CD4-positive, alpha-beta T cell (primary cell): ENCODE measurements around the gene BMF. TPM values are rescaled to one million over a fixed set of nuclear protein-coding genes. Genes with fewer than 3 reads are reported as not detected.
"Not testable (repeated sequence)": the region's sequence is repeated elsewhere in the genome, so short reads cannot be mapped to it uniquely, and the experiment has no call there.

ENCODE experiments used
- ATAC-seq: fragments of 200-7000 bp; cut with Tn5 transposase; one replicate; pipeline ENCODE4 v1.10.0; 2022; ENCODE audit warnings: mild to moderate bottlenecking; ENCODE audit not compliant: poor library complexity
- CTCF ChIA-PET: fragments of 350-600 bp; sonication (Branson Sonifier 250); formaldehyde crosslinking; loops from one replicate; lab custom pipeline; 2021; ENCODE audit warnings: antibody characterized with exemption, inconsistent platforms; lab: Charles Lee
- POLR2A ChIA-PET: fragments of 350-600 bp; sonication (Branson Sonifier 250); formaldehyde crosslinking; loops from one replicate; lab custom pipeline; 2021; ENCODE audit warnings: antibody characterized with exemption, inconsistent platforms; lab: Charles Lee
- DNase-seq, 14 experiments: peaks; one replicate each; pipeline ENCODE4 v3.0.0-alpha.2; 2013 to 2020; ENCODE audit warnings: mixed read lengths in 2 of 14
- H3K27ac ChIP-seq, 2 donors: one replicate each; pipeline versions ENCODE4 v1.5.1 to v1.7.0; 2013; ENCODE audit warnings: low read length in 2 of 2, low read depth in 1 of 2, mild to moderate bottlenecking in 1 of 2
- H3K27me3 ChIP-seq, 2 experiments: 1 replicate in 1 of 2; 2 replicates in 1 of 2; pipeline versions ENCODE4 v1.6.1 to v1.7.0; 2013; ENCODE audit warnings: low read length in 2 of 2, control low read depth in 1 of 2, mild to moderate bottlenecking in 1 of 2, moderate library complexity in 1 of 2; ENCODE audit not compliant: insufficient read depth in 2 of 2, control insufficient read depth in 1 of 2
- H3K36me3 ChIP-seq: one replicate; pipeline ENCODE4 v1.6.1; 2013; ENCODE audit warnings: low read length, control low read depth; ENCODE audit not compliant: insufficient read depth
- H3K4me1 ChIP-seq: one replicate; pipeline ENCODE4 v1.6.1; 2013; ENCODE audit warnings: low read length, control low read depth; ENCODE audit not compliant: insufficient read depth
- H3K4me3 ChIP-seq: one replicate; pipeline ENCODE4 v1.5.1; 2013; ENCODE audit warnings: mild to moderate bottlenecking, low read length, moderate library complexity
- H3K9me3 ChIP-seq, 2 experiments: 1 replicate in 1 of 2; 2 replicates in 1 of 2; pipeline versions ENCODE4 v1.6.1 to v1.7.0; 2013; ENCODE audit warnings: low read length in 2 of 2, mild to moderate bottlenecking in 2 of 2, control low read depth in 1 of 2, moderate library complexity in 1 of 2; ENCODE audit not compliant: control insufficient read depth in 1 of 2, insufficient read depth in 1 of 2
- H3K27ac Mint-ChIP-seq: one replicate; pipeline ENCODE4 v1.8.0; 2020; ENCODE audit warnings: mixed read lengths
- H3K27me3 Mint-ChIP-seq: one replicate; pipeline ENCODE4 v1.8.0; 2021; ENCODE audit warnings: mixed read lengths
- H3K36me3 Mint-ChIP-seq: one replicate; pipeline ENCODE4 v1.8.0; 2021; ENCODE audit warnings: low read depth, mixed read lengths
- H3K4me1 Mint-ChIP-seq: one replicate; pipeline ENCODE4 v1.8.0; 2021; ENCODE audit warnings: low read depth, mixed read lengths
- H3K4me3 Mint-ChIP-seq: one replicate; pipeline ENCODE4 v1.8.0; 2020; ENCODE audit warnings: mild to moderate bottlenecking, mixed read lengths
- H3K9me3 Mint-ChIP-seq: one replicate; pipeline ENCODE4 v1.8.0; 2020; ENCODE audit warnings: mixed read lengths
- intact Hi-C, 2 experiments: fragments of 100-400 bp; cut with DNase I in 1 of 2; cut with micrococcal nuclease in 1 of 2; formaldehyde crosslinking; loops; one replicate each; pipeline versions ENCODE4 v1.15.1 to v1.9.0; 2023 to 2025; cut with DNase I, micrococcal nuclease
- total RNA-seq, 174 experiments: library from RNA in 2 of 174; stranded (reverse) in 2 of 174; gene quantifications; one replicate each; pipeline ENCODE4 v1.2.3 and lab custom pipeline; 2021 to 2026
- TF ChIP-seq, protein P1 (sequence below): fragments of 200-600 bp; IDR thresholded peaks from one replicate; pipeline ENCODE4 v1.8.0; 2022; ENCODE audit warnings: antibody characterized with exemption, mild to moderate bottlenecking

The BMF gene
- total RNA-seq, 2 experiments from 2014 or later = 13.5 to 13.9 TPM

DNA sequence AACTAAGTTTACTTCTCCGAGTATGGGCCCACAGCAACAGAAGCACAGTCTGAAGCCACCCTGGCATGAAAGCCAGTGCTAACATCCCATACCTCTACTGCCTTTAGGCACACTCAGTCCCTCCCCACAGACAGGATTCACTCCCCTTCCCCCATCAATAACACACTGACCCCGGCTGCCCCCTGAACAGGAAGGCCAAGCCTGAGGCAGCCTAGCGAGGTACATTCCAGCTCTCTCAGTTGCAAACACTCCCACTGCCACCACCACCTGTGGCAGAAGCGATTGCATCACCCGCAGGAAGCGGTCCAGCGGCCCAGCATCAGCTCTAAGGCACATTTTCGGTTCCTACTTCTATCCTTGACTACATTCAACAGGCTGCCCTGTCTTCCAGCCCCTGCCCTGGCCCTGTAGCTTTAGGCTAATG lies 7.0 kb upstream of the BMF start:
- intact Hi-C loops = no loop called here
- H3K27ac ChIP-seq = no peak overlapping the region
- TF ChIP-seq, protein P1, sequence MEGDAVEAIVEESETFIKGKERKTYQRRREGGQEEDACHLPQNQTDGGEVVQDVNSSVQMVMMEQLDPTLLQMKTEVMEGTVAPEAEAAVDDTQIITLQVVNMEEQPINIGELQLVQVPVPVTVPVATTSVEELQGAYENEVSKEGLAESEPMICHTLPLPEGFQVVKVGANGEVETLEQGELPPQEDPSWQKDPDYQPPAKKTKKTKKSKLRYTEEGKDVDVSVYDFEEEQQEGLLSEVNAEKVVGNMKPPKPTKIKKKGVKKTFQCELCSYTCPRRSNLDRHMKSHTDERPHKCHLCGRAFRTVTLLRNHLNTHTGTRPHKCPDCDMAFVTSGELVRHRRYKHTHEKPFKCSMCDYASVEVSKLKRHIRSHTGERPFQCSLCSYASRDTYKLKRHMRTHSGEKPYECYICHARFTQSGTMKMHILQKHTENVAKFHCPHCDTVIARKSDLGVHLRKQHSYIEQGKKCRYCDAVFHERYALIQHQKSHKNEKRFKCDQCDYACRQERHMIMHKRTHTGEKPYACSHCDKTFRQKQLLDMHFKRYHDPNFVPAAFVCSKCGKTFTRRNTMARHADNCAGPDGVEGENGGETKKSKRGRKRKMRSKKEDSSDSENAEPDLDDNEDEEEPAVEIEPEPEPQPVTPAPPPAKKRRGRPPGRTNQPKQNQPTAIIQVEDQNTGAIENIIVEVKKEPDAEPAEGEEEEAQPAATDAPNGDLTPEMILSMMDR = no peak
- Mint-ChIP-seq H3K27me3 (no peaks in the 10 kb centered on the region), H3K9me3 (no peaks in the 10 kb centered on the region), H3K36me3 (no peaks in the 10 kb centered on the region), H3K27ac (no peak overlapping the region), H3K4me3 (peak overlapping the region; percentile 49), H3K4me1 (peaks cover 18% of the 10 kb centered on the region)
- POLR2A ChIA-PET = interaction anchor here (1.2 kb wide), 1 partner anchor 10 kb away, joined by 3 read pairs; no protein-coding TSS in a partner anchor
- peak in 6 of 14 experiments; percentile 9 to 64 (median 55) for DNase-seq
- ATAC-seq = peak; percentile 83
- CTCF ChIA-PET = interaction anchor here (1.2 kb wide), 1 partner anchor 11 kb away, joined by 4 read pairs; no protein-coding TSS in a partner anchor
- no peaks in the 10 kb centered on the region for H3K36me3 ChIP-seq
- peaks cover 16% of the 10 kb centered on the region for H3K4me1 ChIP-seq
- H3K4me3 ChIP-seq = no peak overlapping the region
- no peaks in the 10 kb centered on the region for H3K9me3 ChIP-seq
- no peaks in the 10 kb centered on the region for H3K27me3 ChIP-seq

DNA sequence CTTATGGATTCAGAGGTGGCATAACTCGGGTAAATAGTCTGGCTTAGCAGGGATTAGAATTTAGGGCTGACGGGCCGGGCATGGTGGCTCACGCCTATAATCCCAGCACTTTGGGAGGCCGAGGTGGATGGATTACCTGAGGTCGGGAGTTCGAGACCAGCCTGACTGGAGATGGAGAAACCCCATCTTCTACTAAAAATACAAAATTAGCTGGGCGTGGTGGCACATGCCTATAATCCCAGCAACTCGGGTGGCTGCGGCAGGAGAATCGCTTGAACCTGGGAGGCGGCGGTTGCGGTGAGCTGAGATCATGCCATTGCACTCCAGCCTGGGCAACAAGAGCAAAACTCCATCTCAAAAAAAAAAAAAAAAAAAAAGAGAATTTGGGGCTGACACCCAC lies 6.4 kb upstream of the BMF start:
- H3K9me3 Mint-ChIP-seq, H3K27me3 ChIP-seq, H3K27ac ChIP-seq, H3K36me3 Mint-ChIP-seq, intact Hi-C loops, H3K4me3 ChIP-seq, H3K4me3 Mint-ChIP-seq, DNase-seq, H3K27me3 Mint-ChIP-seq, H3K27ac Mint-ChIP-seq, H3K9me3 ChIP-seq, ATAC-seq, H3K36me3 ChIP-seq: not testable (repeated sequence)
- H3K4me1 ChIP-seq = peaks cover 16% of the 10 kb centered on the region
- ChIA-PET CTCF (interaction anchor here (1.2 kb wide), 1 partner anchor 10 kb away, joined by 4 read pairs; no protein-coding TSS in a partner anchor), POLR2A (interaction anchor here (1.2 kb wide), 1 partner anchor 9 kb away, joined by 3 read pairs; no protein-coding TSS in a partner anchor)
- H3K4me1 Mint-ChIP-seq = peaks cover 18% of the 10 kb centered on the region

DNA sequence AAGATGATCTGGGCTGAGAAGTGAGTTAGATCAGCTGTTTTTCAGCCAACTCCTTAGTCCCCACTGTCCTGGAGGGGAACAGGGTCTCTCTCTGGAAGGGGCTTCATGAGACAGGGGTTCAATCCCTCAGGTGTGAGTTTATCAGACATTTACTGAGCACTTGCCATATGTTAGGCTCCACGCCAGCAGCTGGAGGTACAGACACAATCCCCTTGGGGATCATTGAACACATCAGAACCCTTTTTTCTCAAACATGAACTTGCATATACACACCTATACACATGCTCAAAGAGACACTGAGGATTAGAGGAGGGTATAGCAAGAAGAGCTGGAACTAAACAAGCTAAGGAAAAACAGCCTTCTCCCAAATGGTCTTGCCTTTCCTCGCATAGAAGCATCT lies 5.5 kb upstream of the BMF start:
- H3K27me3 Mint-ChIP-seq = no peaks in the 10 kb centered on the region
- no peak overlapping the region for H3K4me3 ChIP-seq
- intact Hi-C loops = no loop called here
- H3K36me3 Mint-ChIP-seq = no peaks in the 10 kb centered on the region
- H3K27ac Mint-ChIP-seq = no peak overlapping the region
- no peaks in the 10 kb centered on the region for H3K36me3 ChIP-seq
- ChIA-PET POLR2A (no interaction called here), CTCF (interaction anchor here (1.2 kb wide), 1 partner anchor 10 kb away, joined by 4 read pairs; no protein-coding TSS in a partner anchor)
- ATAC-seq = no peak
- no peak overlapping the region for H3K4me3 Mint-ChIP-seq
- no peaks in the 10 kb centered on the region for H3K9me3 ChIP-seq
- H3K27ac ChIP-seq = no peak overlapping the region
- TF ChIP-seq, protein P1 = no peak
- no peaks in the 10 kb centered on the region for H3K27me3 ChIP-seq
- no peaks in the 10 kb centered on the region for H3K9me3 Mint-ChIP-seq
- peaks cover 21% of the 10 kb centered on the region for H3K4me1 Mint-ChIP-seq
- DNase-seq = no peak
- H3K4me1 ChIP-seq = peaks cover 20% of the 10 kb centered on the region

DNA sequence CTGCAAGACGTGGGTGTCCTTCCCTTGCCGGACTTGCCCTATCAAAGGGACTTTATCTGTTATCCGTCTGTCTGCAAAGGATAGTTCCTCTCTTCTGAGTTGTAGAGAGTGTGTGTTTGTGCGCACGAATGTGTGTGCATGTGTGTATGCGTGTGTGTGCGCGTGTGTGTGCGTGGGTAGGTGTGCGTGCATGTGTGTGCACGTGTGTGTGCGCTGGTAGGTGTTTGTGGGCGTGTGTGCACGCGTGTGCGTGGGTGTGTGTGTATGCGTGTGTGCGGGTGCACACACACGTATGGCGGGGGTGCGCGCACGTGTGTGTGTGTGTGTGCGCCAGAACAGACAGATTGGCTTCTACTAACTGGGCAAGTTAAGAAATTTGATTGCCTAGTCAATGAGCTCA lies 4.1 kb upstream of the BMF start:
- H3K4me1 ChIP-seq = peaks cover 30% of the 10 kb centered on the region
- Mint-ChIP-seq H3K4me1 (peaks cover 33% of the 10 kb centered on the region), H3K9me3 (no peaks in the 10 kb centered on the region), H3K36me3 (no peaks in the 10 kb centered on the region), H3K27me3 (no peaks in the 10 kb centered on the region), H3K4me3 (no peak overlapping the region), H3K27ac (no peak overlapping the region)
- no peak overlapping the region for H3K27ac ChIP-seq
- POLR2A ChIA-PET = no interaction called here
- CTCF ChIA-PET = no interaction called here
- H3K9me3 ChIP-seq = no peaks in the 10 kb centered on the region
- ATAC-seq (no peak), DNase-seq (no peak)
- H3K27me3 ChIP-seq = no peaks in the 10 kb centered on the region
- intact Hi-C loops = no loop called here
- H3K4me3 ChIP-seq = no peak overlapping the region
- TF ChIP-seq, protein P1 = no peak
- no peaks in the 10 kb centered on the region for H3K36me3 ChIP-seq
